ENCODE results near the gene PSEN1.

PSEN1 gene

DNA sequence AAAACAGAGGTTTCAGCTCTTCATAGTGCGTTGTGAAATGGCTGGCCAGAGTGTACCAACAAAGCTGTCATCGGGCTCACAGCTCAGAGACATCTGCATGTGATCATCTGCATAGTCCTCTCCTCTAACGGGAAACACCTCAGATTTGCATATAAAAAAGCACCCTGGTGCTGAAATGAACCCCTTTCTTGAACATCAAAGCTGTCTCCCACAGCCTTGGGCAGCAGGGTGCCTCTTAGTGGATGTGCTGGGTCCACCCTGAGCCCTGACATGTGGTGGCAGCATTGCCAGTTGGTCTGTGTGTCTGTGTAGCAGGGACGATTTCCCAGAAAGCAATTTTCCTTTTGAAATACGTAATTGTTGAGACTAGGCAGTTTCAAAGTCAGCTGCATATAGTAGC is 86.7 kb downstream of the PSEN1 start:
- DNase-seq = no peak

DNA sequence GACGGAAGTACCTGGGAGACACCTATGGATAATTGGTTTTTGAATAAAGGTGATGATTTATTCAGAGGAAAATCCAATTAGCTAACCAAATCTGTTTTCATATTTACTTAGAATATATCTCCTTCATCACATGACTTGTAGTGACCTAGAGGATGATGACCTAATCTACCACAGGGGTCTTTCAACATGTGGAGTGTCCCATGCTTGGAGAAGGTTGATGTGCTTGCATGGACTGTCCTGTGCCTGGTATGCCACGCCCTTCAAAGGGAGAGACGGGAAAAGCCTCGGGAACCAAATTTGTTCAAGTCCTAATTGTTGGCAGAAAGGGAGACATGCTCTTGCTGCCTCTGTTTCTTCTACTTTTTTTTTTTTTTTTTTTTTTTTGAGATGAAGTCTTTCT is 89.2 kb downstream of the PSEN1 start:
- DNase-seq = no peak

DNA sequence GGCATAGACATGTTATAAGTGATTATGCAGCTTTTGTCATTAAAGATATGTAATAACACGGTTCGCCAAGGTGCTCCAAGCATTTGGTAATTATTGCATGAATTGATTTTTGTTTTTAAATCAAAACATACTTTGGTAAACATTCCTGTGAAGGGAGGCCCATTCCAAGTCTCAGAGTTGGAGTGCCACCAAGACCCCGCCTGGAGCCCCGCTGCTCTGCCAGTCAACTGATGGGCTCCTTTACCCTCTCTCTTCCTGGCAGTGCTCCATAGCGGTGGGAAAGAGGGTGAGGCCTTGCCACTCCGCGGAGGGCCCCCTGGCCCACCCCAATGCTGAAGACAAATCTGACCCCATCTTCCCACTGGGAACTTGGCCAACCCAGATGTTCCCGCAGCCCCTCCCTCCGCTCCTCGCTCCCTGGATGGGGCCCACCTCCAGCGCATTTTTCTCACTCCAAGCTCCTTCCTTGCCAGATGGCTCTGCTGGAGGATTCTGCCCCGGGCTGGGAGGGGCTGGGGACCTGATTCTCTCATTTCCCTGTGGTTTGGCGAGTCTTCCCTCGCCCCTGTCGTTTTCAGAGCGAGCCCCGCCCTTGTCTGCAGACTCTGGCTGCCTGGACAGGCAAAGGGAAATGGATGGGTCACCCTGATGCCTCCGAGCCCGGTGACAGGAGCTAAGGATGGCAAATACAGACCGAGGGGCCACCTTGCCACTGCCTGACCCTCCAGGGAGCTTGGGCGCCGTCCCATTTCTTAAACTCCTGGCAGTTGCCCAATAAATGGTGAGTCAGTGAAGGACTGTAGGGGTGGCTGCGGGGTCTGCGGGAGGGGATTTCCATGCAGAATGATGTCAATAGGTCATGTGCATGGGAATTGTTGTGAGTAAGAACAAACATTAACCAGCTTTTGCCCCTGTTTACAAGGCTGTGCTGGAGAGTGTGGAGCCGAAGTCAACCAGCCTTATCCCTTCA is 91.8 kb downstream of the PSEN1 start:
- no peak for DNase-seq

DNA sequence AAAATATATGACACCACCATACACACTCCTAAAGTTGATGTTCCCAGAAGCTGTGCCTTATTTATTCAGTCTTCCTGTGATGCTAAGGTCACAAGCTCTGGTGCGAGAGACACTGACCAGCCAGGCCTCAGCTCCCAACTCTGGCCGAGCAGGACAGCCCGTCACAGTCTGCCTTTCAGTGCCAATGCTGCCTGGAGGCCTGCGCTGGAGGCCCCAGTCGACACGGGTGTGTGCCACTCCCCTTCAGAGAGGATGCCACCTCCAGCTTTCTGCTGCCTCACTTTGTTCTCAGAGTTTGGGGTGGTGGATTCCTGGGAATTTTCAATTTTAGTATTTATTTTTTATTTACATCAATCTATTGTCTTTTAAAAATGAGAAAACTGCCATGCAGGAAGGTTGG is 93.7 kb downstream of the PSEN1 start:
- DNase-seq = no peak

DNA sequence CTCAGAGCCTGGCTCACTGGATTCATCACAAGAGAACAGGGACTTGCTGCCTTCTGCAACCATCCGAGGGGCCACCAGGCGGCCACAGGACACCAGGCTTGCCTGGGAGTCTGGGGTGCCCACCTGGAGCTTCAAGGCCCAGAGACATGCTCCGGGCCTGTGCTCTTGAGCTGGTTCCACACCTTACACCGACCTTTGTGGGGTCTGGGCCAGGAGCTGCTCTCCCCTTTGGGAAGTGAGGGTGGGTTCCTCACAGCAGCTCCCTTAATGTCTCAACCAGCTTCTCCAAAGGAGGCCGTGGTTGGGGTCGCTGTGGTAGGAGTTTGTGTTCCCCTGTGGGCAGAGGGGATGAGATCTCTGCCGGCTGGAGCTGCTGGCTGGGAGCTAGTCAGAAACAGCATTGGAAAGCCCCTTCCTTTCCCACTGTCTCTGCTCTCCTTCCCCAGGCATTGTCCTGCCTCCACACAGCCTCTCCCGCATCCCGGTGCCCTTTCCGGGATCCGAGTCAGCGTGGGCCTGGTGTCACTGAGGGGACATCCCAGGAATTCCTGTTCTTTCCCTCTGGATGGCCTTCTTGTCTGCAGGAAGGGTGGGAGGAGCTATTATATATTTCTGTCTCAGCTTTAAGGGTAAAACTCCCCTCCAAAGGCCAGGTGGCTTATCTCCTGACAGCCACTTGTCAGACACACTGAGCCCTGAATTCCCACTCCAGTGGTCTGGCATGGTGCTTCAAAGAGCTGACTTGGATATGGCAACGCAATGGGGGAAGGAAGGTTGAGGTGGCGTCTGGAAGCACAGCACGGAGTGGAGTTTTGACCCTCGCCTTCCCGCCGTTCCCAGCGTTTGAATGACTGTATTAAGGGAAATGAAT is 95.9 kb downstream of the PSEN1 start:
- no peak for DNase-seq

DNA sequence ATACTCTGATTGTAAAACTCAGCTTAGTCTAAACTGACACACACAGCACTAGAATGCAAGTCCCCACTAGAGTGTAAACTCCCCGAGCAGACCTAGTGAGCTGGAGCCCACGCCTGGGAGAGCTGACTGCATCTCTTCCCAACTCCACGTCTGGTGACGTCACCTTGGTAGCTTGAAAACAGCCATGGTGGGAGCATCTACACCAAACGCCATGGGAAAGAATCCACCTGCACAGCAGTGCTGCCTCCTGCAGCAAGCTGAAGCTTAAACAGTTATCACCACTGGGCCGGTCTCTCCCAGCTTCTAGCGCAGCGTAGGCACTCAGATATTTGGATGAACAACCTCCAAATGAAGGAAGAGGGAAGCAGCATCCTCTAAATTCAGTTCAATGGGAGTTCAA is 96.7 kb downstream of the PSEN1 start:
- DNase-seq = no peak

DNA sequence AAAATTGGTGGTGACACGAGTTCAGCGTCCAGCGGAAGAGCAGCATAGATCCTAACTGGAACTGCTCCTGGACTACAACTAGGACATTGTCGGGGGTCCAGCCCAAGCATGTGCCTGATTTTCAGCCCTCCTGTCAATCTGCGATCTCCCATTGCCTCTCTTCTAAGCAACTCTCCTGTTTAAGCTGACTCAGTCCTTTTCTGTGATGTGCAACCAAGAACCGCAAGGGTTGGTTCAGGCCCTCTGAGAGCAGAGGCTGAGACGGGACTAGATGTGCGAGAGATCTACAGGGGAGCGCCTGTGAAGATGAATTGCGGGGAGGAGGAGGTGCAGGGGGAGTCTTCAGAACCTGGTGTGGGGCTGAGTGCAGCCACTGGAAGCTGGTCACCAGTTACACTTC is 97.3 kb downstream of the PSEN1 start:
- no peak for DNase-seq

DNA sequence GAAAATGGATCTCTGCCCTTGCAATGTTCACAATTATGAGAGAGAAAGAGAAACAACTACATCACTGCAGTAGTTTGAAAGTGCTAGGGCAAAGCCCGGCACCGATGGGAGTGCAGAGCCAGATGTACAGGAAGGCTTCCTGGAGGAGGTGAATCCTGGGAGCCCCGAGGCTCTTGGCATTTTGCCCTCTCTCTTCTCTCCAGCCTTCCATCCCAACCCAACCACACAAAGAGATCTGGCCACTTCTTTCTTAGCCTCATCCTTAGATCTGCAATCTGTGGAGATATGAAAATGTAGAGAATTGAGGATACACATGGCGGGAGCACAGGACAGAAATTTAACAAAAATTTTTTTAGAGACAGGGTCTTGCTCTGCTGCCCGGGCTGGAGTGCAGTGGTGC is 97.7 kb downstream of the PSEN1 start:
- DNase-seq = no peak

DNA sequence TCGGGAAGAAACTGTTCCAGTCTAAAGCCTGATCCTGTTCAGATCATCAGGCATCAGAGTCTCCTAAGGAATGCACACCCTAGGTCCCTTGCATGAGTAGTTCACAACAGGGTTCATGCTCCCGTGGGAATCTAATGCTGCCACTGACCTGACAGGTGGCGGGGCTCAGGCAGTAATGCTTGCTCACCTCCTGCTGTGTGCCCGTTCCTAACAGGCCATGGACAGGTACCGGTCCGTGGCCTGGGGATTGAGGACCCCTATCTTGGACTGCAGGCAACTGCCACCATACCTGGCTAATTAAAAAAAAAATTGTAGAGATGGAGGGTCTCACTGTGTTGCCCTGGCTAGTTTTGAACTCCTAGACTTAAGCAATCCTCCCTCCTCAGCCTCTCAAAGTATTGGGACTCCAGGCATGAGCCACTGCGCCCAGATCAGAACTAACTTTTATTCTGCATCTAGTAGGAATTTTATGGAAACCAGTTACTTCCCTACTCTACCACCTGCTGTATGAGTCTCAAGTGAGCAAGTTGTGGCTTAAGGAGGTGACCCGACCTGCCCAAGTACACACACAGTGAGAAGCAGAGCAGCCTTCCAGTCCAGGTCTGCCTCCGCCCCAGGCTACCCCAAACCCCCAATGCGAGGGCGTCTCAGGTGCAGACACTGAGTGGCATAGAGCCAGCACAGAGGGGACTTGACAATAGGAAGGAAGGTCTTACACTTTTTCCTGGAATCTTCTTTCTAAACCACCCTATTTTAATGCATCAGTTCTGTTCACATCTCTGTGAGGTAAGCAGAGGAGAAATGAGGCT is 98.5 kb downstream of the PSEN1 start:
- DNase-seq = no peak

DNA sequence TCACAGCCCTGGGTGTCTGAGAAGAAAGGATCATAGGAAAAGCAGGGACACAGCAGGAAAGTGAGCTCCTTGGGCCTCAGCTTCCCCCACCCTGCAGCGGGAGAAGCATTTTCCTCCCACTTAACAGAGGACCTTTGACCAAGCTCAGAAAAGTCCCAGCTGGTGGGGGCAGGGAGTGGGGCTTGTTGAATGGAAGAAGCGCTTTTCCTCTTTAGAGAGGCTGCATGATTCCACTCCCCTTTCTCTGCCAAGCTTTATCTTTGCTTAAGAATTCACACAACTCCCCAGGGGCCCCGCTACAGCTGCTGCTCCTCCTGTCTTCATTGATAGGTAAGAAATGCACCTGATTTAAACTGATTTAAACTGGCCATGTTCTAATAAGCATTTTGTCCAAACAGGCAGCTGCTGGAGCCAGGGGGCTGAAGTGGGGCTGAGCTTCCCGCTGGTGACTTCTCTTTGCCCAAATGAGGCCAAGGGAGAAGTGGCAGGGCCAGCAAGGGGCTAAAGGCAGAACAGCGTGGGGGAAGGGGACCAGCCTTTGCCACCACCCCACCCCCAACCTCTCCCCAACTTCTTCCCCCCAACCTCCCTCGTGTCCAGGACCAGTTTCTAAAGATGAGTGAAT is 99.3 kb downstream of the PSEN1 start:
- no peak for DNase-seq

DNA sequence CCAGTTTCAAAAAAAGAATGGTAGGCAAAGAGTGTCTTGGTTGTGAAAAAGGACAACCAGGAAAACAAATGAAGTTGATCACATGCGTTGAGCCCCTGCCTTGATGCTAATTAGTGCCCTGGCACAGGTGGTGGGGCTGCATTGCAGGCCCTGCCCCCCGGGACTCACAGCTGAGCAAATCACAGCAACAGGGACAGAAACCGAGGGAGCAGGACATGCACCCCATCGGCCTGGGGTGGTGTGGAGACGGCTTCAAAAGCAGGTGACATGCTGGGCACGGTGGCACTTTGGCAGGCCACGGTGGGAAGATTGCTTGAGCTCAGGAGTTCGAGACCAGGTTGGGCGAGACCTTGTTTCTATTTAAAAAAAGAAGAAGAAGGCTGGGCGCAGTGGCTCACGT is 99.8 kb downstream of the PSEN1 start:
- no peak for DNase-seq

DNA sequence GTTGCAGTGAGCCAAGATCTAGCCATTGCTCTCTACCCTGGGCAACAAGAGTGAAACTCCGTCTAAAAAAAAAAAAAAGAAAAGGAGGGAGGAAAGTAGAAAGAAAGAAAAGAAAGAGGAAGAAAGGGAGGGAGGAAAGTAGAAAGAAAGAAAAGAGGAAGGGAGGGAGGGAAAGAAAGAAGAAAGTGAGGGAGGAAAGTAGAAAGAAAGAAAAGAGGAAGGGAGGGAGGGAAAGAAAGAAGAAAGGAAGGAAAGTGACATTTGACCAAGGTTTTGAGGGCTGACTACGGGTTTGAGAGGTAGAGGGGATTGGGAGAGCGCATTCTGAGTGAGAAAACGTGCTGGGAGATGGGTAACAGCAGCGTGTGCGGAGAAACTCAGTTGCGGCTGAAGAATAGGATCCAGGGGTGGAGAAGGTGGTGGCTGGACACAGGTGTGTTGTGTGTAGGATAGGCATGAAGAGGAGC is 100.5 kb downstream of the PSEN1 start:
- no peak for DNase-seq

DNA sequence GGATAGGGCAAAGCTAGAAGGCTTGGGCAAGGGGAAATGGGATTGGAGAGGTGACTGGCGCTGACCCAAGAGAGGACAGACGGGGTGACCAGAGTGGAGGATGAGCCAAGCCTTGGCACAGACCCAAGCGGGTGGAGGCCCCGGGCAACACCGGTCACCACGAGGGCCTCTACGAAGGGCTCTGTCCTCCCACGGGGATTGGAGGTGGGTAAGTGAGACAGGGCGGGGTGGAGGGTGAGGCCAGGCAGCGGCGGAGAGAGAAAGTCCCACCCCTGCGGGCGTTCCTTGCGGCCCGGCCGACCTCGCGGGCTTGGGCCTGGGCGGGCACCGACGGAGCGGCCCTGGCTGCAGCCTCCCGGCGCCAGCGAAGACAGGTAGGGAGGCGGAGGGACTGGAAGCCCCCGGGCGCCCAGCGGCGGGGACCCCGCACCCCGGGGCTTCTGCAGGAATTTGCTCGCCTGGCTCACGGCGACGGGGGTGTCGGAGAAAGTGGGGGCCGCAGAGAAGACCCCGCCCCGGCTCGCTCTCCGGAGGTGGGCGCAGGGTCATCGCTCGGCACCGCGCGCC is 101.0 kb downstream of the PSEN1 start, which contains the start of gene PAPLN:
PAPLN (plus strand) TSS at position 288 of the 567 bp plus-strand sequence. CDS start 2,273 bp downstream, outside the sequence.
- DNase-seq = no peak

DNA sequence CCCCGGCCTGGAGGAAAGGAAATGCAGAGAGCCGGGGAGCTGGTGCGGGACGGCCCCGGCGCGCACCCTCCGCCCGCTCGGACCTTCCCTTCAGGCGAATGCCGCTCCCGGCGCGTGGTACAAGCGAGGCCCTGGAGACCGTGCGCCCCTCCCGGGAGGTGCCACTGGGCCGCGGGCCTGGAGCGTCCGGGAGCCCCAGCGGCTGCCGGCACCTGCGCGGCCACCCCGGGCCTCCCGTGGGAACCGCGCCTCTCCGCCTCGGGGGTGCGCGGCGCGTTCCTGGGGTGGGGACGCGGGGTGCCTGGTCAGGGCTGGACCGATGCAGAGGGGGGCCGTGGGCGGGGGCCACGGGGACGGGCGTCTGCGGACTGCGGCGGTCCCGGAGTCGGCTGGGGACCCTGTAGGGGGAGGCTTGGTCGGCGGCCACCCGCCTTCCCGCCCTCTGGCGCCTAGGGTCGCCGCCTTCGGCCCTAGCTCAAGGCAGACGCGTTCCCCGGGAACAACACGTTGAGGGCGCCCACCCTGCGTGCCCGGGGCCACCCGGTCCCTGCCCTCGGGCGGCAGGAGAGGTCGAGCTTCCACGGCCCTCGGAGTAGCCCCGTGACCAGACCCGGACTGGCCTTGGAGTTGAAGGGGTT is 101.6 kb downstream of the PSEN1 start:
- DNase-seq = no peak

DNA sequence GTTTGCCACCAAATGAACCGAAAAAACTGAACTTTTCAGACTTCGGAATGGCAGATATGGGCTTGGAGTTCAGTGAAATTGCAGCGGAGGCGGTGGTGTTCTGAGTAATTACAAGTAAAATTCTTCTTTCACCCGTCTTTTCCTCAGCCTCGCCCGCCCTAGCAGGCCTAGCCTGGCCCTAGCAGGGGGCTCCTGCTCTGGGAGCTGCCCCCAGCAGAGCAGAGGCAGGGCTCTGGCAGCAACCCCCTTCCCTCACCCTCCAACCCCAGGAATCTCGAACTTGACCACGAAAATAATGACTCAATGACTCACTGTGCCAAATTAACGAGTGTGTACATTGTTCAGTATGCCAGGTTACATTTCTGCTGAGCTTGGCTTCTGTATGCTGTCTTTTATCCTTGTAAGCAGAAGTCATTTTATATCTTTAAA is 102.1 kb downstream of the PSEN1 start:
- peak; percentile 21 for DNase-seq

DNA sequence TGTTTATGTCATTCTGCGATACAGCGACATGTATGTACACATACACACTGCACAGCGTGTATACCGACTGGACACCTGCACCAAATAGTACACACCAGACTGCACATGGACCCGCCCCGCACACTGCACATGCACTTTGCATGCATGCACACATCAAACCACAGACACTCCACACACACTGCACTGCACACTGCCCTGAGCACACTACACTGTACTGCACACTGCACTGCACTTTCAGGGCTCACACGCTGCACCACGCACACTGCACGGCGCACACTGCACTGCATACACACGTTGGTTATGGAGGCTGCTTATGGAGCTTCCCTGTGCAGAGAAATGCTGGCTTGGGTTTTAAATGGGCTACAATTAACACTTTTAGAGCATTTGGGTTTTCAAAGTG is 102.6 kb downstream of the PSEN1 start:
- no peak for DNase-seq

DNA sequence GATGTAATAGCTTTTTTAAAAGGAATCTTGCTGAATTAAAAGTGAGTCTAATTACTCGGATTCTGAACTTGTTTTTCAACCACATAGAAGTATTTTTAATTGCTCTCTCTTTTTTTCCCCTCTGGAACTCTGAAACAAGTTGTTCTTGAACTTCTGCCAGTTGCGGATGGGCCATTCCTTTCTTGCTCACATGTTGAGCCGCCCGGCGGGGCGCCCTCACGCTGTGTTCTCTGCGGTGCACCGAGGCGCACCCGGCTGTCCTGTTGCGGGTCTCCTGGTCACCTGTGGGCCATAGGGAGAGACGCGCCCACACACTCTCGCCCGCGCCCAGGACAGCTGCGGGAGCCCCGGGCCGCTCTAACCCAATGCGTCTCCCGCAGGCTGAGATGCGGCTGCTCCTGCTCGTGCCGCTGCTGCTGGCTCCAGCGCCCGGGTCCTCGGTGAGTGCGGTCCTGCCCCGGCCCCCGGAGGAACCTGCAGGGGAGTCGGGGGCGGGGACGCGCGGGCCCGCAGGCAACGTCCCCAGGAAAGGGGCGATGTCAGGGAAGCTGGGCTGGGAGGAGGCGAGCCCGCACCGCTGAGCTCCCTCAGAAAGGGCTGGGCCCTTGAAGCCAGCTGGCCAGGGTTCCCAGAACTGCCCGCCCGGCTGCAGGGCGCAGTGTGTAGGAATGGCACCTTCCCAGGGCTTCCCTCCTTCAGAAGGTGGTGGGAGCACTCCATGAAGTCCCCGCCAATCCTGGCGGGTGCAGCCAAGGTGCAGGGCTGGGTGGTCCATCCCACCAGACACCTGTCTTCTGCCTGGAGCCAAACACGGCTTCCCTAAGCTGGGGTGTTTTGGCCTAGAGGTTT is 103.3 kb downstream of the PSEN1 start:
- no peak for DNase-seq

DNA sequence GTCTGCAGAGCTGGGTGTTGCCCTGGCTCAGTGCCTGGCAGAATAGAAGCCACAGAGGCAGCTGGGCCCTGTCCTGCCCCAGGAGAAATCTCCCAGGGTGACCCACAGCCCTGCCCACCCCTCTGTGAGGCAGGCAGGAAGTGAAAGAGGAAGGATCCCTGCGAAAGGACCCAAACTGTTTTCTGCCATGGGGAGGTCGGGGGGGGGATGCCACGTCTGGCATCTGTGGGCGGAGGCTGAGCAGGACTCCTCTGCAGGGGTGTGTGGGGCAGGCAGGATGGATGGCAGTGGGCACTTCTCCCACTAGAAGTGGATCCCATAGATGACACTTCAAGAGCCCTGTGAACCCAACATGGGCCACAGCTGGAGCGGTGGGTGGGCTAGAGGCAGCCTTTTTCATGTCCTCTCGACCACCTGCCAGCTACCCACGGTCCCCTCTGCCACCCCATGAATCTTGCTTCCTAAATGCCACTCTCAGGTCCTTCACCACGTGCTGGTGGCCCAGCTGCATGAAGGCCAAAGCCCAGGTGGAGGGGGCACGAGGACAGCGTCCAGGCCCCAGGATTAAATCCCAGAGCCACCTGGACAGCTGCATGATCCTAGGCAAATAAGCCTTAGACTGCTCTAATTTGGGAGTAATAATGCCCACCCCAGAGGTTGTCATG is 104.6 kb downstream of the PSEN1 start:
- DNase-seq = no peak

DNA sequence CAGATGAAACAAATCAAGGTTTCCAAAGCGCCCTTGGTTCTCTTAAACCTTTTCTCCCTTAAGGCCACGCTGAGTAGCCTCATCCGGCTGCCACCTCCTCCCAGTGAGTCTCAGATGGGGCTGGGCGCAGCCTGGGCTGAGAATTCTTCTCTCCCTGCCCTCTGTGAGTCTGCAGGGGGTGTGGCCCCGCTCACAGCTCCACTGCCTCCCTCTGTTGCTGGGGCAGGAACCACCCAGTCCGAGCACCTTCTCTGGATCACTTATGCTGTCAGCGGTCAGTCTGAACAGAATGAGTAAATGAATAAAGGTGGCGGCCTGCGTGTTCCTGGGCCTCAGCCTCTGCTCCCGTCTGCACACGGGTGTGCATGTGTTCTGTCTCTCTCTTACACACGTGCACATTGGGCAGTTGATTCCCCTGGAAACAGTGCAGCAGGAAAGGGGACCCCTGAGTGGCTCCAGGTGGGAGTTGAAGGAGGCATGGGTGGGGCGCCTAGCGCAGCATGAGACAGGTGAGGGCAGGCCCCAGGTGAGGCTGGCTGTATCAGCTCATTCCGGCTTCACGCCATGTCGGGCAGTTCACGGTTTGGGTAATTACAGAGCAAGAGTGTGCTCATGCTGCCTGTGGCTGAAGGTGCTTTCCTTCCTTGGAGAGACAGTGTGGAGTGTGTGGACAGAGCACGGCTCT is 105.3 kb downstream of the PSEN1 start:
- no peak for DNase-seq
